GM12878 (cell line): ENCODE data around the gene ADAP1. TPM values are rescaled to one million over a fixed set of nuclear protein-coding genes. Genes with fewer than 3 reads are reported as not detected.

ENCODE experiments used
- ATAC-seq: fragments of 200-7000 bp; cut with Tn5 transposase; 3 replicates; pipeline ENCODE4 v1.9.1; 2020; ENCODE audit warnings: mild to moderate bottlenecking, moderate library complexity
- BruUV-seq: library from RNA; stranded (reverse); fragments of 400-500 nt; replicated peaks from 2 replicates; lab custom pipeline; 2021; lab: Mats Ljungman, UMichigan
- CTCF ChIA-PET: fragments of 300-600 bp; sonication (Branson Sonifier 250); formaldehyde crosslinking; extraction: SDS; loops from one replicate; lab custom pipeline; 2021; ENCODE audit warnings: inconsistent platforms; lab: Yijun Ruan, JAX
- POLR2A ChIA-PET: fragments of 350-600 bp; formaldehyde crosslinking; extraction: SDS; loops from one replicate; lab custom pipeline; 2021; ENCODE audit warnings: inconsistent platforms; lab: Charles Lee
- RAD21 ChIA-PET: fragments of 300-600 bp; sonication (Branson Sonifier 250); formaldehyde crosslinking; loops from one replicate; lab custom pipeline; 2023; ENCODE audit warnings: antibody characterized with exemption; ENCODE audit not compliant: unreplicated experiment; lab: Charles Lee
- SMC1A ChIA-PET: fragments of 300-600 bp; sonication (Branson Sonifier 250); formaldehyde crosslinking; loops from one replicate; lab custom pipeline; 2023; ENCODE audit not compliant: unreplicated experiment, uncharacterized antibody; lab: Charles Lee
- DNase-seq: peaks from one replicate; pipeline ENCODE4 v3.0.0-alpha.2; 2011; ENCODE audit warnings: low read depth, low spot score
- FAIRE-seq: peaks from 3 replicates; lab custom pipeline; 2011; peaks lifted over from hg19 to GRCh38; lab: Jason Lieb, UNC
- H2AFZ ChIP-seq: 2 replicates; pipeline ENCODE4 v1.6.0; 2011; ENCODE audit warnings: low read depth, low read length, control low read depth; ENCODE audit not compliant: control insufficient read depth
- H3K27ac ChIP-seq: 2 replicates; pipeline ENCODE4 v1.5.1; 2011; ENCODE audit warnings: control low read depth; ENCODE audit not compliant: control insufficient read depth, insufficient read depth
- H3K27me3 ChIP-seq, 2 experiments: replicated peaks in 1 of 2; 2 replicates each; pipeline versions ENCODE4 v1.6.0 to v1.6.1; 2011; ENCODE audit warnings: low read length in 1 of 2; ENCODE audit not compliant: control insufficient read depth in 2 of 2, insufficient read depth in 2 of 2
- H3K36me3 ChIP-seq, 2 experiments: 2 replicates each; pipeline ENCODE4 v1.5.1; 2011; ENCODE audit warnings: low read length in 1 of 2; ENCODE audit not compliant: control insufficient read depth in 2 of 2, insufficient read depth in 2 of 2
- H3K4me1 ChIP-seq: 2 replicates; pipeline ENCODE4 v1.6.1; 2011; ENCODE audit warnings: mild to moderate bottlenecking, low read length, moderate library complexity, mixed read lengths; ENCODE audit not compliant: control insufficient read depth, insufficient read depth
- H3K4me2 ChIP-seq: 2 replicates; pipeline ENCODE4 v1.6.0; 2011; ENCODE audit warnings: control low read depth; ENCODE audit not compliant: control insufficient read depth, insufficient read depth
- H3K4me3 ChIP-seq: fragments of 200-600 bp; sonication (generic); 2 replicates; pipeline ENCODE4 v1.5.1; 2016
- H3K79me2 ChIP-seq: 2 replicates; pipeline ENCODE4 v1.6.0; 2011; ENCODE audit warnings: low read length; ENCODE audit not compliant: control insufficient read depth, insufficient read depth
- H3K9ac ChIP-seq: 2 replicates; pipeline ENCODE4 v1.8.0; 2011; ENCODE audit warnings: low read length, control low read depth, mixed read lengths; ENCODE audit not compliant: control insufficient read depth, insufficient read depth
- H3K9me3 ChIP-seq: replicated peaks from 3 replicates; pipeline ENCODE4 v1.5.1; 2011; ENCODE audit warnings: mild to moderate bottlenecking, low read length; ENCODE audit not compliant: control insufficient read depth, insufficient read depth
- H4K20me1 ChIP-seq: 2 replicates; pipeline ENCODE4 v1.6.0; 2011; ENCODE audit not compliant: control insufficient read depth, insufficient read depth
- BCL11A ChIP-seq: IDR thresholded peaks from 2 replicates; pipeline ENCODE4 v1.6.1; 2011; ENCODE audit warnings: low read depth, low read length
- CHD1 ChIP-seq: IDR thresholded peaks from 2 replicates; pipeline ENCODE4 v1.6.1; 2012; ENCODE audit warnings: low read depth, low read length, improper control_type of control experiment
- CHD2 ChIP-seq: IDR thresholded peaks from 2 replicates; pipeline ENCODE4 v1.6.1; 2011; ENCODE audit warnings: low read depth, low read length, improper control_type of control experiment, borderline replicate concordance
- IRF4 ChIP-seq: IDR thresholded peaks from 2 replicates; pipeline ENCODE4 v1.6.1; 2011; ENCODE audit warnings: low read depth, low read length
- KDM1A ChIP-seq: fragments of 200-600 bp; sonication (generic); IDR thresholded peaks from 2 replicates; pipeline ENCODE4 v1.6.1; 2016; ENCODE audit warnings: borderline replicate concordance
- KLF5 ChIP-seq: fragments of 450-650 bp; IDR thresholded peaks from 2 replicates; pipeline ENCODE4 v1.6.1; 2014; ENCODE audit warnings: mild to moderate bottlenecking; ENCODE audit not compliant: partially characterized antibody
- MTA3 ChIP-seq: IDR thresholded peaks from 2 replicates; pipeline ENCODE4 v1.6.1; 2012; ENCODE audit warnings: low read length, inconsistent platforms, borderline replicate concordance
- NFIC ChIP-seq: IDR thresholded peaks from 2 replicates; pipeline ENCODE4 v1.6.1; 2012; ENCODE audit warnings: low read depth, mild to moderate bottlenecking, inconsistent platforms, low read length, moderate library complexity
- PRDM15 ChIP-seq: fragments of 450-650 bp; formaldehyde crosslinking; IDR thresholded peaks from 2 replicates; pipeline ENCODE4 v1.4.0; 2020; ENCODE audit warnings: mild to moderate bottlenecking, moderate library complexity
- ZBTB33 ChIP-seq: fragments of 450-650 bp; IDR thresholded peaks from 2 replicates; pipeline ENCODE4 v1.6.1; 2017; ENCODE audit warnings: mild to moderate bottlenecking
- ZZZ3 ChIP-seq: IDR thresholded peaks from 2 replicates; pipeline ENCODE4 v1.6.1; 2011; ENCODE audit warnings: low read depth; ENCODE audit not compliant: control insufficient read depth, insufficient read length
- WGBS: methylation state at CpG from one replicate; pipeline ENCODE4 v1.1.6; 2016; ENCODE audit warnings: low lambda C conversion rate; ENCODE audit not compliant: insufficient replicate concordance, insufficient coverage; ENCODE audit errors: missing lambda C conversion rate; 5-methylcytosine and 5-hydroxymethylcytosine counted together
- in situ Hi-C: fragments of 300-500 bp; cut with MboI; formaldehyde crosslinking; loops from 9 replicates; pipeline ENCODE4 v1.14.3; 2018; ENCODE audit warnings: mixed read lengths
- intact Hi-C: fragments of 100-400 bp; cut with micrococcal nuclease; formaldehyde crosslinking; loops from one replicate; pipeline ENCODE4 v1.14.2; 2022; ENCODE audit not compliant: unreplicated experiment
- polyA plus RNA-seq, 11 experiments: library from polyadenylated mRNA; depleted of rRNA in 4 of 11; unstranded in 6 of 11; stranded (reverse) in 5 of 11; fragments of >200 nt; fragmentation: Nextera tagmentation in 4 of 11; fragmentation: Illumina TruSeq in 1 of 11; extraction: Ambion mirVana in 4 of 11; extraction: Trizol in 1 of 11; gene quantifications; 1 replicate in 1 of 11; 2 replicates in 10 of 11; pipeline versions ENCODE4 v1.2.1 to v1.2.3, GENCODE V29; 2011 to 2016; ENCODE audit warnings: inconsistent platforms in 2 of 11, missing spikeins in 2 of 11, low read depth in 1 of 11
- total RNA-seq, 4 experiments: library from RNA; depleted of rRNA in 3 of 4; stranded (reverse); fragments of >200 nt in 3 of 4; fragmentation: Illumina TruSeq in 1 of 4; extraction: Trizol in 1 of 4; gene quantifications; 2 replicates each; pipeline versions ENCODE4 v1.2.1 to v1.2.3, GENCODE V29; 2013 to 2021
- TF ChIP-seq, protein P1 (sequence below): fragments of 450-650 bp; IDR thresholded peaks from 2 replicates; pipeline ENCODE4 v1.6.1; 2017; ENCODE audit warnings: mild to moderate bottlenecking, moderate library complexity

ADAP1 gene
- total and polyA plus RNA-seq, 10 of the 15 experiments (the other 5 are each of a cell fraction or from before 2014, with no cell fraction given) = 0.22 to 44.2 (median 22.0) TPM; not detected in 1

GRCh38 chr7:862157-862556 lies 92.3 kb downstream of the ADAP1 start:
- DNase-seq (no peak), ATAC-seq (no peak), FAIRE-seq (no peak)
- CTCF ChIA-PET = interaction anchor here (3.2 kb wide), 1 partner anchor 11 kb away, joined by 13 read pairs; no protein-coding TSS in a partner anchor
- Histone ChIP-seq H2AFZ (no peak overlapping the region), H3K9me3 (no peaks in the 10 kb centered on the region), H3K79me2 (no peaks in the 10 kb centered on the region), H4K20me1 (no peaks in the 10 kb centered on the region), H3K4me1 (no peaks in the 10 kb centered on the region), H3K27me3 (no peaks in the 10 kb centered on the region), H3K36me3 (peaks cover 17 to 39% of the 10 kb centered on the region in 2 experiments), H3K27ac (no peak overlapping the region), H3K4me3 (no peak overlapping the region), H3K9ac (no peak overlapping the region), H3K4me2 (no peak overlapping the region)
- in situ Hi-C loops = no loop called here
- RAD21 ChIA-PET = no interaction called here
- TF ChIP-seq CHD1 = no peak
- TF ChIP-seq PRDM15 (CRISPR knock-in tag) = no peak
- no peak for TF ChIP-seq NFIC
- TF ChIP-seq CHD2 = no peak
- no peak for TF ChIP-seq ZZZ3
- no peak for TF ChIP-seq KDM1A
- no peak for TF ChIP-seq IRF4
- TF ChIP-seq ZBTB33 = no peak
- TF ChIP-seq MTA3 = no peak
- TF ChIP-seq KLF5 = no peak
- no peak for TF ChIP-seq BCL11A
- TF ChIP-seq, protein P1, sequence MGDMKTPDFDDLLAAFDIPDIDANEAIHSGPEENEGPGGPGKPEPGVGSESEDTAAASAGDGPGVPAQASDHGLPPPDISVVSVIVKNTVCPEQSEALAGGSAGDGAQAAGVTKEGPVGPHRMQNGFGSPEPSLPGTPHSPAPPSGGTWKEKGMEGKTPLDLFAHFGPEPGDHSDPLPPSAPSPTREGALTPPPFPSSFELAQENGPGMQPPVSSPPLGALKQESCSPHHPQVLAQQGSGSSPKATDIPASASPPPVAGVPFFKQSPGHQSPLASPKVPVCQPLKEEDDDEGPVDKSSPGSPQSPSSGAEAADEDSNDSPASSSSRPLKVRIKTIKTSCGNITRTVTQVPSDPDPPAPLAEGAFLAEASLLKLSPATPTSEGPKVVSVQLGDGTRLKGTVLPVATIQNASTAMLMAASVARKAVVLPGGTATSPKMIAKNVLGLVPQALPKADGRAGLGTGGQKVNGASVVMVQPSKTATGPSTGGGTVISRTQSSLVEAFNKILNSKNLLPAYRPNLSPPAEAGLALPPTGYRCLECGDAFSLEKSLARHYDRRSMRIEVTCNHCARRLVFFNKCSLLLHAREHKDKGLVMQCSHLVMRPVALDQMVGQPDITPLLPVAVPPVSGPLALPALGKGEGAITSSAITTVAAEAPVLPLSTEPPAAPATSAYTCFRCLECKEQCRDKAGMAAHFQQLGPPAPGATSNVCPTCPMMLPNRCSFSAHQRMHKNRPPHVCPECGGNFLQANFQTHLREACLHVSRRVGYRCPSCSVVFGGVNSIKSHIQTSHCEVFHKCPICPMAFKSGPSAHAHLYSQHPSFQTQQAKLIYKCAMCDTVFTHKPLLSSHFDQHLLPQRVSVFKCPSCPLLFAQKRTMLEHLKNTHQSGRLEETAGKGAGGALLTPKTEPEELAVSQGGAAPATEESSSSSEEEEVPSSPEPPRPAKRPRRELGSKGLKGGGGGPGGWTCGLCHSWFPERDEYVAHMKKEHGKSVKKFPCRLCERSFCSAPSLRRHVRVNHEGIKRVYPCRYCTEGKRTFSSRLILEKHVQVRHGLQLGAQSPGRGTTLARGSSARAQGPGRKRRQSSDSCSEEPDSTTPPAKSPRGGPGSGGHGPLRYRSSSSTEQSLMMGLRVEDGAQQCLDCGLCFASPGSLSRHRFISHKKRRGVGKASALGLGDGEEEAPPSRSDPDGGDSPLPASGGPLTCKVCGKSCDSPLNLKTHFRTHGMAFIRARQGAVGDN = no peak
- POLR2A ChIA-PET = no interaction called here
- SMC1A ChIA-PET = interaction anchor here (1.4 kb wide), 1 partner anchor 73 kb away, joined by 4 read pairs; no protein-coding TSS in a partner anchor
- intact Hi-C loops = no loop called here
- WGBS = 89% methylated on average over 6 of the region's 6 CpGs
- BruUV-seq = no TSS peak
